ENCODE data around the gene ACOX1.

Gene ACOX1

GRCh38 chr17:75917917-75918445, 61.0 kb downstream of the ACOX1 start:
- H3K4me3 Mint-ChIP-seq, result peak overlapping the region; percentile 13
- H3K9me3 Mint-ChIP-seq, result no peaks in the 10 kb centered on the region
- DNase-seq (ENCODE audit: low spot score in 2 of 2) (no peak), ATAC-seq (no peak)
- peaks cover 7% of the 10 kb centered on the region for H3K4me1 Mint-ChIP-seq
- H3K27ac Mint-ChIP-seq, result peak overlapping the region; percentile 92
- H3K36me3 Mint-ChIP-seq, result peaks cover 12% of the 10 kb centered on the region

- H3K9me3 Mint-ChIP-seq, result no peaks in the 10 kb centered on the region
- peak overlapping the region; percentile 92 for H3K27ac Mint-ChIP-seq
- H3K4me1 Mint-ChIP-seq, result peaks cover 7% of the 10 kb centered on the region
- peak overlapping the region; percentile 13 for H3K4me3 Mint-ChIP-seq
- DNase-seq (ENCODE audit: low spot score in 2 of 2), result no peak
- peaks cover 9% of the 10 kb centered on the region for H3K36me3 Mint-ChIP-seq
- peak; percentile 58 for ATAC-seq
Measured at GRCh38 chr17:75917141-75917916, 61.6 kb downstream of the ACOX1 start.

GRCh38 chr17:75915268-75915667, 63.7 kb downstream of the ACOX1 start:
- no peak overlapping the region for H3K27ac Mint-ChIP-seq
- H3K36me3 Mint-ChIP-seq, result peaks cover 6% of the 10 kb centered on the region
- DNase-seq (ENCODE audit: low spot score in 2 of 2) (no peak), ATAC-seq (no peak)
- peaks cover 7% of the 10 kb centered on the region for H3K4me1 Mint-ChIP-seq
- H3K4me3 Mint-ChIP-seq, result no peak overlapping the region
- H3K9me3 Mint-ChIP-seq, result no peaks in the 10 kb centered on the region

- H3K9me3 Mint-ChIP-seq, result no peaks in the 10 kb centered on the region
- DNase-seq (ENCODE audit: low spot score in 2 of 2) (no peak), ATAC-seq (no peak)
- peaks cover 6% of the 10 kb centered on the region for H3K36me3 Mint-ChIP-seq
- peaks cover 7% of the 10 kb centered on the region for H3K4me1 Mint-ChIP-seq
- no peak overlapping the region for H3K27ac Mint-ChIP-seq
- no peak overlapping the region for H3K4me3 Mint-ChIP-seq
Measured at GRCh38 chr17:75914643-75915267, 64.2 kb downstream of the ACOX1 start.

- Mint-ChIP-seq H3K27ac (no peak overlapping the region), H3K4me3 (no peak overlapping the region), H3K4me1 (peaks cover 7% of the 10 kb centered on the region), H3K9me3 (no peaks in the 10 kb centered on the region), H3K36me3 (peaks cover 6% of the 10 kb centered on the region)
- DNase-seq (ENCODE audit: low spot score in 2 of 2) (no peak), ATAC-seq (no peak)
Measured at GRCh38 chr17:75913537-75914210, 65.3 kb downstream of the ACOX1 start.

GRCh38 chr17:75910699-75911098, 68.3 kb downstream of the ACOX1 start:
- DNase-seq (ENCODE audit: low spot score in 2 of 2) (no peak), ATAC-seq (no peak)
- H3K27ac Mint-ChIP-seq, result no peak overlapping the region

GRCh38 chr17:75909812-75910274, 69.1 kb downstream of the ACOX1 start:
- no peak overlapping the region for H3K4me3 Mint-ChIP-seq
- DNase-seq (ENCODE audit: low spot score in 2 of 2) (no peak), ATAC-seq (no peak)
- peak overlapping the region; percentile 73 for H3K27ac Mint-ChIP-seq
- peaks cover 6% of the 10 kb centered on the region for H3K36me3 Mint-ChIP-seq
- H3K9me3 Mint-ChIP-seq, result no peaks in the 10 kb centered on the region
- no peaks in the 10 kb centered on the region for H3K4me1 Mint-ChIP-seq

More at GRCh38 chr17:75910699-75911098, 68.3 kb downstream of the ACOX1 start:
- Mint-ChIP-seq H3K36me3 (peaks cover 6% of the 10 kb centered on the region), H3K9me3 (no peaks in the 10 kb centered on the region), H3K4me3 (no peak overlapping the region), H3K4me1 (no peaks in the 10 kb centered on the region)

- no peak overlapping the region for H3K4me3 Mint-ChIP-seq
- peaks cover 4% of the 10 kb centered on the region for H3K36me3 Mint-ChIP-seq
- H3K27ac Mint-ChIP-seq, result peak overlapping the region; percentile 73
- H3K9me3 Mint-ChIP-seq, result no peaks in the 10 kb centered on the region
- peaks cover under 1% of the 10 kb centered on the region for H3K4me1 Mint-ChIP-seq
- DNase-seq (ENCODE audit: low spot score in 2 of 2) (no peak), ATAC-seq (no peak)
Measured at GRCh38 chr17:75909051-75909811, 69.7 kb downstream of the ACOX1 start.

GRCh38 chr17:75908201-75908600, 70.8 kb downstream of the ACOX1 start:
- H3K36me3 Mint-ChIP-seq, result peaks cover 4% of the 10 kb centered on the region
- ATAC-seq (no peak), DNase-seq (ENCODE audit: low spot score in 2 of 2) (no peak)
- H3K27ac Mint-ChIP-seq, result no peak overlapping the region
- no peaks in the 10 kb centered on the region for H3K9me3 Mint-ChIP-seq
- H3K4me1 Mint-ChIP-seq, result peaks cover 6% of the 10 kb centered on the region
- no peak overlapping the region for H3K4me3 Mint-ChIP-seq

GRCh38 chr17:75906143-75906884, 72.7 kb downstream of the ACOX1 start:
- ATAC-seq, result no peak
- H3K27ac Mint-ChIP-seq, result peak overlapping the region; percentile 74
- no peaks in the 10 kb centered on the region for H3K9me3 Mint-ChIP-seq
- DNase-seq (ENCODE audit: low spot score in 2 of 2), result no peak
- H3K36me3 Mint-ChIP-seq, result peaks cover 12% of the 10 kb centered on the region
- peaks cover 6% of the 10 kb centered on the region for H3K4me1 Mint-ChIP-seq
- H3K4me3 Mint-ChIP-seq, result peak overlapping the region; percentile 22

GRCh38 chr17:75904749-75905521, 74.0 kb downstream of the ACOX1 start, which contains the start of gene MRPL38:
Gene MRPL38 (minus strand): TSS chr17:75904884. CDS start chr17:75904875, 9 bp downstream.
- peak; percentile 98 for DNase-seq (ENCODE audit: low spot score in 2 of 2)
- Mint-ChIP-seq H3K36me3 (peaks cover 26% of the 10 kb centered on the region), H3K27ac (peak within 1 kb of the TSS; percentile 93), H3K9me3 (no peaks in the 10 kb centered on the region), H3K4me3 (peak within 1 kb of the TSS; percentile 86), H3K4me1 (peaks cover 6% of the 10 kb centered on the region)
- ATAC-seq, result peak; percentile 98

GRCh38 chr17:75902406-75902805, 76.6 kb downstream of the ACOX1 start:
- Mint-ChIP-seq H3K4me1 (peaks cover 9% of the 10 kb centered on the region), H3K36me3 (peaks cover 50% of the 10 kb centered on the region), H3K4me3 (no peak overlapping the region), H3K9me3 (no peaks in the 10 kb centered on the region), H3K27ac (no peak overlapping the region)
- ATAC-seq, result no peak
- no peak for DNase-seq (ENCODE audit: low spot score in 2 of 2)

GRCh38 chr17:75901727-75902126, 77.2 kb downstream of the ACOX1 start:
- no peak for DNase-seq (ENCODE audit: low spot score in 2 of 2)
- H3K4me1 Mint-ChIP-seq, result peaks cover 11% of the 10 kb centered on the region
- no peak for ATAC-seq
- H3K4me3 Mint-ChIP-seq, result no peak overlapping the region
- no peak overlapping the region for H3K27ac Mint-ChIP-seq
- no peaks in the 10 kb centered on the region for H3K9me3 Mint-ChIP-seq
- peaks cover 54% of the 10 kb centered on the region for H3K36me3 Mint-ChIP-seq
